ENCODE data around the gene PLEKHA7. TPM values are rescaled to one million over a fixed set of nuclear protein-coding genes. Genes with fewer than 3 reads are reported as not detected.

PLEKHA7 gene
- polyA plus RNA-seq, 1 of the 3 experiments (the other 2 are of a cell fraction) = 0.12 TPM

DNA sequence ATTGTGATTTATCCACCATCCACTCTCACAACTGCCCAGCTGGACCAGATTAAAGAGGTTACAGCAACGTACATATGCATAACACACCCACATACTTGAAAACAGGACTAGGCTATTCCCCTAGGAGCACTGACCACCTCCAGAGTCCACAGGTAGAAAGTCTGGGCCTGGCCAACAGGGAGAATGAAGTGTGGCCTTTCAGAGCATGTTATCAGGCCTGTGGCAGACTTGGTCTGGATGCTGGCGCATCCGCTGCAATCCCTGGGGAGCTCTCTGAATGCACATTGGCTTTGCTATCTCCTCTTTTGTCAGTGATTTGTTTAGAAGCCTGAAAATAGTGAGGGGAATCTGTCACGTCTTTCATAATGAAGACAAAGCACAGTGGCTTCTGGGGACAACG is 189.1 kb downstream of the PLEKHA7 start:
- Histone ChIP-seq H4K20me1 (ENCODE audit: insufficient read depth) (no peaks in the 10 kb centered on the region), H3K79me2 (ENCODE audit: insufficient read depth) (no peaks in the 10 kb centered on the region), H3K9ac (no peak overlapping the region), H3K27me3 (ENCODE audit: insufficient read depth) (no peaks in the 10 kb centered on the region), H3K9me2 (no peaks in the 10 kb centered on the region), H3K36me3 (replicated peaks in 1 of 2; ENCODE audit: control insufficient read depth in 1 of 2, insufficient read depth in 2 of 2, low read length in 1 of 2) (no peaks in the 10 kb centered on the region), H3K4me3 (ENCODE audit: low read depth in 2 of 2, low read length in 1 of 2) (no peak overlapping the region), H3K4me2 (no peak overlapping the region), H2AFZ (ENCODE audit: low read depth) (no peak overlapping the region), H3F3A (replicated peaks; ENCODE audit: insufficient read depth) (no peaks in the 10 kb centered on the region), H3K4me1 (ENCODE audit: control insufficient read depth in 1 of 2, insufficient read depth in 2 of 2, low read depth in 1 of 2, low read length in 1 of 2) (peaks cover 0 to 6% of the 10 kb centered on the region in 2 experiments; a peak in 2 of 4 replicates), H3K27ac (ENCODE audit: low read depth in 2 of 2, low read length in 1 of 2) (no peak overlapping the region), H3K9me3 (no peaks in the 10 kb centered on the region)
- TF ChIP-seq GATA2 (CRISPR knock-in tag; IDR thresholded peaks at IDR 0.05) (0 out of 2 replicates have a peak, but pooled peaks have one; percentile 12), RCOR1 (IDR thresholded peaks at IDR 0.05; ENCODE audit: low read length) (no peak)
- CTCF ChIA-PET = interaction anchor here (1.1 kb wide), 1 partner anchor 37 kb away, joined by 6 read pairs; no protein-coding TSS in a partner anchor
- no peak for DNase-seq
- POLR2A ChIA-PET = no interaction called here
- 42% methylated on average over 5 of the region's 5 CpGs for WGBS (ENCODE audit: low lambda C conversion rate)

DNA sequence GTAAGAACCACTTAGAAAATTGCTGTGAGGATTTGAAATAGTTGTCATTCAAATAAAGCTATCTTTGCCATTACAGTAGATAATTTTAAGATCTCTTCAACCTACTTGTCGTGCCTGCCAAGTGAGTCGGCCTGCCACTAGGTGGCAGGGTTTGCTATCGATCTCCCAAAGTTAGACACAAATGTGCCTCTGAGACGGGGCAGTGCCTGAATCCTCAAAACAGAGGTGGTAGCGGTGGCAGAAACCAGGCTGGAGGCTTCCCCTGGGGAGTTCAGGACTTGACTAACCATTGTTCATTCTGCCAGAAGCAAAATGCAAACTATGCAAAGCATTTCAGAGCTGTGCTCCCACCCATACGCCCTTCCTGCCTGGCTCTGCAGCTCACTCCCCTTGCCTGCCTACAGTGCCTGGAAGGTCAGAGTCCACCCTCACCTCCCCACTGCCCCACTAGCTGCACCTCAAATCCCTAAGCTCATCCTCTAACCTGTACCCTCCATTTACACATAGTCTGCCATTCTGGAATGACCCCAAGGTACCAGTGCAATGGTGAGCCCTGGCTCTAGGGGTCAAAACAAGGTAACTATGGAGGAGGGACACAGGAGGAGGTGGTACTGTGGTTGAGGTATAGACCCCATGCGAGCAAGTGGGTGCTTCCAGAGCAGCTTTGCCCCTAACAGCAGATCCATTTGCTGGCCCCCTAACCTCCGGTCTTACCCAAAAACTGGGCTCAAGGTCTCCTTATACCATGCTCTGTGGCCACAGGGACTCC is 193.7 kb downstream of the PLEKHA7 start:
- POLR2A ChIA-PET = interaction anchor here (0.6 kb wide), 1 partner anchor 28 kb away, joined by 3 read pairs; no protein-coding TSS in a partner anchor
- no peaks in the 10 kb centered on the region for H3K9me3 ChIP-seq
- no peaks in the 10 kb centered on the region for H3F3A ChIP-seq (replicated peaks; ENCODE audit: insufficient read depth)
- peak; percentile 74 for DNase-seq
- no peaks in the 10 kb centered on the region for H3K79me2 ChIP-seq (ENCODE audit: insufficient read depth)
- peak overlapping the region in 1 of 2 experiments; percentile 41; a peak in 1 of 4 replicates for H3K4me3 ChIP-seq (ENCODE audit: low read depth in 2 of 2, low read length in 1 of 2)
- H4K20me1 ChIP-seq (ENCODE audit: insufficient read depth) = no peaks in the 10 kb centered on the region
- H3K36me3 ChIP-seq (replicated peaks in 1 of 2; ENCODE audit: control insufficient read depth in 1 of 2, insufficient read depth in 2 of 2, low read length in 1 of 2) = no peaks in the 10 kb centered on the region
- peak; percentile 60; the same call in 1 of the 2 replicates for TF ChIP-seq SMC3 (IDR thresholded peaks at IDR 0.05; ENCODE audit: low read depth, low read length)
- peak; percentile 80 for TF ChIP-seq RAD21 (IDR thresholded peaks at IDR 0.05; ENCODE audit: low read length)
- TF ChIP-seq, protein P1, sequence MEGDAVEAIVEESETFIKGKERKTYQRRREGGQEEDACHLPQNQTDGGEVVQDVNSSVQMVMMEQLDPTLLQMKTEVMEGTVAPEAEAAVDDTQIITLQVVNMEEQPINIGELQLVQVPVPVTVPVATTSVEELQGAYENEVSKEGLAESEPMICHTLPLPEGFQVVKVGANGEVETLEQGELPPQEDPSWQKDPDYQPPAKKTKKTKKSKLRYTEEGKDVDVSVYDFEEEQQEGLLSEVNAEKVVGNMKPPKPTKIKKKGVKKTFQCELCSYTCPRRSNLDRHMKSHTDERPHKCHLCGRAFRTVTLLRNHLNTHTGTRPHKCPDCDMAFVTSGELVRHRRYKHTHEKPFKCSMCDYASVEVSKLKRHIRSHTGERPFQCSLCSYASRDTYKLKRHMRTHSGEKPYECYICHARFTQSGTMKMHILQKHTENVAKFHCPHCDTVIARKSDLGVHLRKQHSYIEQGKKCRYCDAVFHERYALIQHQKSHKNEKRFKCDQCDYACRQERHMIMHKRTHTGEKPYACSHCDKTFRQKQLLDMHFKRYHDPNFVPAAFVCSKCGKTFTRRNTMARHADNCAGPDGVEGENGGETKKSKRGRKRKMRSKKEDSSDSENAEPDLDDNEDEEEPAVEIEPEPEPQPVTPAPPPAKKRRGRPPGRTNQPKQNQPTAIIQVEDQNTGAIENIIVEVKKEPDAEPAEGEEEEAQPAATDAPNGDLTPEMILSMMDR (IDR thresholded peaks at IDR 0.05) = peak; percentile 93
- TF ChIP-seq FOSL2 (IDR thresholded peaks at IDR 0.05; ENCODE audit: borderline replicate concordance, low read depth) = no peak
- no peak for TF ChIP-seq TCF12 (IDR thresholded peaks at IDR 0.05)
- no peaks in the 10 kb centered on the region for H3K9me2 ChIP-seq
- H3K27me3 ChIP-seq (ENCODE audit: insufficient read depth) = no peaks in the 10 kb centered on the region
- no peak overlapping the region for H3K27ac ChIP-seq (ENCODE audit: low read depth in 2 of 2, low read length in 1 of 2)
- WGBS (ENCODE audit: low lambda C conversion rate) = 22% methylated on average over 6 of the region's 8 CpGs
- CTCF ChIA-PET = interaction anchor here (0.6 to 3.8 kb wide), 62 partner anchors 8 to 387 kb away, joined by 3 to 84 read pairs (median 4); partner anchors contain the start of gene PIK3C2A
- no peak overlapping the region for H3K9ac ChIP-seq
- H2AFZ ChIP-seq (ENCODE audit: low read depth) = 0 out of 2 replicates have a peak overlapping the region, but pooled peaks have one; percentile 26
- no peak overlapping the region for H3K4me2 ChIP-seq
- peaks cover 0 to 6% of the 10 kb centered on the region in 2 experiments; a peak in 2 of 4 replicates for H3K4me1 ChIP-seq (ENCODE audit: control insufficient read depth in 1 of 2, insufficient read depth in 2 of 2, low read depth in 1 of 2, low read length in 1 of 2)

DNA sequence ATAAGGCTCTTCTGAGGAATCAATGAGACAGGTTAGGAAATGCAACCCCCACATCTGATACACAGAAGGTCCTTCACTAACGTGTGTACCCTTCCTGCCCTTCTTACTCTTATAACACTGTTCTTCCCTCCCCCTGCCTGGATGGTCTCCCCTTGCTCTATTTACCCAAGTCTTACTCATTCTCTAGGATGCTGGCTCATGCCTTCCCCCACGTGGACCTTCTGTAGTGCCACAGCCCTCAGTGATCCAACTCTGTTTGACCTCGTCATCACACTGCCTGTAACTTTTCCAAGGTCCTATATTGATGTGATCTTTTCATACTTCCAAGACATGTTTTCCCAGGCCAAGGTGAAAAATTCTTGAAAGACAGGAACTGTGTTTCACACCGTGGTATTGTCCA is 195.9 kb downstream of the PLEKHA7 start:
- H3F3A ChIP-seq (replicated peaks; ENCODE audit: insufficient read depth) = no peaks in the 10 kb centered on the region
- H3K4me3 ChIP-seq (ENCODE audit: low read depth in 2 of 2, low read length in 1 of 2) = no peak overlapping the region
- ChIA-PET POLR2A (no interaction called here), CTCF (interaction anchor here (1.5 to 2.9 kb wide), 2 partner anchors 30 to 32 kb away, joined by 3 to 8 read pairs; no protein-coding TSS in a partner anchor)
- H3K27ac ChIP-seq (ENCODE audit: low read depth in 2 of 2, low read length in 1 of 2) = no peak overlapping the region
- H3K9ac ChIP-seq = no peak overlapping the region
- H3K79me2 ChIP-seq (ENCODE audit: insufficient read depth) = no peaks in the 10 kb centered on the region
- H2AFZ ChIP-seq (ENCODE audit: low read depth) = no peak overlapping the region
- no peaks in the 10 kb centered on the region for H3K27me3 ChIP-seq (ENCODE audit: insufficient read depth)
- peaks cover 0 to 3% of the 10 kb centered on the region in 2 experiments; a peak in 2 of 4 replicates for H3K4me1 ChIP-seq (ENCODE audit: control insufficient read depth in 1 of 2, insufficient read depth in 2 of 2, low read depth in 1 of 2, low read length in 1 of 2)
- no peaks in the 10 kb centered on the region for H3K9me3 ChIP-seq
- no peak for DNase-seq
- TF ChIP-seq, protein P1 (IDR thresholded peaks at IDR 0.05) = 0 out of 2 replicates have a peak, but pooled peaks have one; percentile 8
- TF ChIP-seq RXRA (IDR thresholded peaks at IDR 0.05; ENCODE audit: borderline replicate concordance, low read depth) = no peak
- TF ChIP-seq, protein P2, sequence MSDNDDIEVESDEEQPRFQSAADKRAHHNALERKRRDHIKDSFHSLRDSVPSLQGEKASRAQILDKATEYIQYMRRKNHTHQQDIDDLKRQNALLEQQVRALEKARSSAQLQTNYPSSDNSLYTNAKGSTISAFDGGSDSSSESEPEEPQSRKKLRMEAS (IDR thresholded peaks at IDR 0.05; ENCODE audit: low read depth) = no peak
- TF ChIP-seq, protein P3, sequence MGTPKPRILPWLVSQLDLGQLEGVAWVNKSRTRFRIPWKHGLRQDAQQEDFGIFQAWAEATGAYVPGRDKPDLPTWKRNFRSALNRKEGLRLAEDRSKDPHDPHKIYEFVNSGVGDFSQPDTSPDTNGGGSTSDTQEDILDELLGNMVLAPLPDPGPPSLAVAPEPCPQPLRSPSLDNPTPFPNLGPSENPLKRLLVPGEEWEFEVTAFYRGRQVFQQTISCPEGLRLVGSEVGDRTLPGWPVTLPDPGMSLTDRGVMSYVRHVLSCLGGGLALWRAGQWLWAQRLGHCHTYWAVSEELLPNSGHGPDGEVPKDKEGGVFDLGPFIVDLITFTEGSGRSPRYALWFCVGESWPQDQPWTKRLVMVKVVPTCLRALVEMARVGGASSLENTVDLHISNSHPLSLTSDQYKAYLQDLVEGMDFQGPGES (IDR thresholded peaks at IDR 0.05; ENCODE audit: low read depth, low read length) = no peak
- no peak for TF ChIP-seq EP300 (IDR thresholded peaks at IDR 0.05; ENCODE audit: borderline replicate concordance in 1 of 2, low read depth in 1 of 2, low read length in 1 of 2)
- no peak for TF ChIP-seq JUND (IDR thresholded peaks at IDR 0.05)
- TF ChIP-seq NFIC (IDR thresholded peaks at IDR 0.05; ENCODE audit: borderline replicate concordance) = no peak
- no peaks in the 10 kb centered on the region for H3K36me3 ChIP-seq (replicated peaks in 1 of 2; ENCODE audit: control insufficient read depth in 1 of 2, insufficient read depth in 2 of 2, low read length in 1 of 2)
- H3K9me2 ChIP-seq = no peaks in the 10 kb centered on the region
- H3K4me2 ChIP-seq = no peak overlapping the region
- no peaks in the 10 kb centered on the region for H4K20me1 ChIP-seq (ENCODE audit: insufficient read depth)
- WGBS (ENCODE audit: low lambda C conversion rate) = 40% methylated on average over 4 of the region's 4 CpGs
